Measurements from ENCODE around the gene RACK1.

Gene RACK1

DNA sequence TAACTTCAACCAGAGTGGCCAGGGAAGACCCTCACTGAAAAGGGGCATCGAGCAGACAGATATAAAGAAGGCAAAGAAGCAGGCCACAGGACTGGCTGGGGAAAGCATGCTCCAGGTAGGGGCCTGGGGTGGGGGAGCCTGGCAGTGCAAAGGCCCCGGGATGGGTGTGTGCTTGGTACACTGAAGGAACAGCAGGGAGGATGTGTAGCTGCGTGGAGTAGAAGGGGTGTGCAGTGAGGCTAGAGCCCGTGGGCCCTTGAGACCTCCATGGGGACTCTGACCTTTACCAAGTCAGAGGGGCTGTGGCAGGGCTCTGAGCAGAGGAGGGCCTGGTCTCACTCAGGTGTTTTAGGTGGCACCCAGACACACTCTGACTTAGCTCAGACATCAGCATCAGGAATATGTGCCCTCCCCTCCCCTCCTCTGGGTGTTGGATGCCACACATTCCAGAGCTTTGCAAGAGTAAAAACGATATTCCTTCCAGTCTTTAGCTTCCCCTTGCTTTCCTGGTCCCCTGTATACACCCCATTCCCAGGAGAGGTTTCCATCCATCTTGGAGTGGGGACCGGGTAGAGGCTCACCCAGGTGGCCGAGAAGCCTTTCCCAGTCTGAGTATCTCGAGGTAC, 46.3 kb downstream of the RACK1 start:
- Histone ChIP-seq H3K4me1 (ENCODE audit: low read length) (peaks cover 20% of the 10 kb centered on the region), H2AFZ (ENCODE audit: low read depth, low read length) (no peak overlapping the region), H3K27ac (ENCODE audit: low read length) (no peak overlapping the region), H3K9ac (ENCODE audit: low read length) (no peak overlapping the region), H3K79me2 (ENCODE audit: low read length) (peaks cover 9% of the 10 kb centered on the region), H3K4me2 (ENCODE audit: low read length) (no peak overlapping the region), H3K27me3 (ENCODE audit: low read depth, low read length) (peaks cover 10% of the 10 kb centered on the region; the same call in 1 of the 2 replicates), H3K9me3 (ENCODE audit: insufficient read depth, low read length) (no peaks in the 10 kb centered on the region), H3K4me3 (ENCODE audit: low read length) (no peak overlapping the region), H3K36me3 (replicated peaks; ENCODE audit: low read depth, low read length) (no peaks in the 10 kb centered on the region), H4K20me1 (ENCODE audit: insufficient read depth, low read length) (no peaks in the 10 kb centered on the region)
- TF ChIP-seq CTCF (IDR thresholded peaks at IDR 0.05; ENCODE audit: low read depth, low read length) (no peak), EZH2phosphoT487 (IDR thresholded peaks at IDR 0.05; ENCODE audit: low read depth) (no peak)

DNA sequence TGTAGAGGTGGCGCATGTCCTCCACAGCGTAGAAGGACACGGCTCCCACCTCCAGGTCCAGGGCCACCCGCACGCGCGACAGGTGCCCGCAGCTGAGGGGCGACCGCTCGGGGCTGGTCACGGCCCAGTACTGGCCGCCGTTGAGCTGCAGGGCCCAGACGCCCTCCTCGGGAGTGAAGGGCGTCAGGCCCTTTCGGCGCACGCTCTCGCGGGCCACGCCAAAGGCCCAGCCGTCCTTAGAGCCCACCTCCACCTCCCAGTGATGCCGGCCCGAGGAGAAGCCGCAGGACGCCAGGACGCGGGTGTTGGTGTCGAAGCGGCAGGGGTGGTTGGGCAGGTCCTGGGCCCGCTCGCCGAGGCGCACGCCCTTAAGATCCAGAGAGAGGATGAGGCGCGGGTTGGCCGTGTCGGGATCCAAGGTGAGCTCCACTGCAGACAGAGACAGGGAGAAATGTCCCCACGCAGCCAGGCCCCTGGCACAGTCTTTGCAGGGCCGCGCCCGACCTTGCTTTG, 48.4 kb downstream of the RACK1 start:
- no peak overlapping the region for H3K27ac ChIP-seq (ENCODE audit: low read length)
- no peak overlapping the region for H3K9ac ChIP-seq (ENCODE audit: low read length)
- no peak overlapping the region for H2AFZ ChIP-seq (ENCODE audit: low read depth, low read length)
- H3K36me3 ChIP-seq (replicated peaks; ENCODE audit: low read depth, low read length) = no peaks in the 10 kb centered on the region
- TF ChIP-seq EZH2phosphoT487 (IDR thresholded peaks at IDR 0.05; ENCODE audit: low read depth) = no peak
- no peak for TF ChIP-seq CTCF (IDR thresholded peaks at IDR 0.05; ENCODE audit: low read depth, low read length)
- peaks cover 12% of the 10 kb centered on the region for H3K79me2 ChIP-seq (ENCODE audit: low read length)
- no peak overlapping the region for H3K4me3 ChIP-seq (ENCODE audit: low read length)
- H3K27me3 ChIP-seq (ENCODE audit: low read depth, low read length) = peaks cover 7% of the 10 kb centered on the region; the same call in 1 of the 2 replicates
- H3K4me1 ChIP-seq (ENCODE audit: low read length) = peaks cover 21% of the 10 kb centered on the region
- no peak overlapping the region for H3K4me2 ChIP-seq (ENCODE audit: low read length)
- no peaks in the 10 kb centered on the region for H4K20me1 ChIP-seq (ENCODE audit: insufficient read depth, low read length)
- H3K9me3 ChIP-seq (ENCODE audit: insufficient read depth, low read length) = no peaks in the 10 kb centered on the region

GRCh38 chr5:181194489-181195248, 49.0 kb downstream of the RACK1 start:
- no peaks in the 10 kb centered on the region for H3K9me3 ChIP-seq (ENCODE audit: insufficient read depth, low read length)
- H3K79me2 ChIP-seq (ENCODE audit: low read length) = peaks cover 12% of the 10 kb centered on the region
- no peak overlapping the region for H3K4me3 ChIP-seq (ENCODE audit: low read length)
- H3K4me2 ChIP-seq (ENCODE audit: low read length) = no peak overlapping the region
- no peak overlapping the region for H3K9ac ChIP-seq (ENCODE audit: low read length)
- H4K20me1 ChIP-seq (ENCODE audit: insufficient read depth, low read length) = no peaks in the 10 kb centered on the region
- H3K36me3 ChIP-seq (replicated peaks; ENCODE audit: low read depth, low read length) = no peaks in the 10 kb centered on the region
- TF ChIP-seq EZH2phosphoT487 (IDR thresholded peaks at IDR 0.05; ENCODE audit: low read depth) (no peak), CTCF (IDR thresholded peaks at IDR 0.05; ENCODE audit: low read depth, low read length) (no peak)
- no peak overlapping the region for H2AFZ ChIP-seq (ENCODE audit: low read depth, low read length)
- H3K27me3 ChIP-seq (ENCODE audit: low read depth, low read length) = 0 out of 2 replicates have a peak, but pooled peaks cover 6% of the 10 kb centered on the region
- H3K4me1 ChIP-seq (ENCODE audit: low read length) = peaks cover 20% of the 10 kb centered on the region
- no peak overlapping the region for H3K27ac ChIP-seq (ENCODE audit: low read length)

GRCh38 chr5:181193656-181194055, 50.0 kb downstream of the RACK1 start:
- no peak overlapping the region for H3K4me3 ChIP-seq (ENCODE audit: low read length)
- no peaks in the 10 kb centered on the region for H3K27me3 ChIP-seq (ENCODE audit: low read depth, low read length)
- H4K20me1 ChIP-seq (ENCODE audit: insufficient read depth, low read length) = no peaks in the 10 kb centered on the region
- H3K4me2 ChIP-seq (ENCODE audit: low read length) = no peak overlapping the region
- H3K9ac ChIP-seq (ENCODE audit: low read length) = no peak overlapping the region
- no peak overlapping the region for H3K27ac ChIP-seq (ENCODE audit: low read length)
- no peaks in the 10 kb centered on the region for H3K36me3 ChIP-seq (replicated peaks; ENCODE audit: low read depth, low read length)
- peaks cover 12% of the 10 kb centered on the region for H3K79me2 ChIP-seq (ENCODE audit: low read length)
- TF ChIP-seq CTCF (IDR thresholded peaks at IDR 0.05; ENCODE audit: low read depth, low read length) = no peak
- no peak for TF ChIP-seq EZH2phosphoT487 (IDR thresholded peaks at IDR 0.05; ENCODE audit: low read depth)
- peaks cover 10% of the 10 kb centered on the region for H3K4me1 ChIP-seq (ENCODE audit: low read length)
- H3K9me3 ChIP-seq (ENCODE audit: insufficient read depth, low read length) = no peaks in the 10 kb centered on the region
- no peak overlapping the region for H2AFZ ChIP-seq (ENCODE audit: low read depth, low read length)

All from OCI-LY3 (cell line).